ENCODE data around the gene FRMPD3.
"Not testable (repeated sequence)": the region's sequence is repeated elsewhere in the genome, so short reads cannot be mapped to it uniquely, and the experiment has no call there.

DNA sequence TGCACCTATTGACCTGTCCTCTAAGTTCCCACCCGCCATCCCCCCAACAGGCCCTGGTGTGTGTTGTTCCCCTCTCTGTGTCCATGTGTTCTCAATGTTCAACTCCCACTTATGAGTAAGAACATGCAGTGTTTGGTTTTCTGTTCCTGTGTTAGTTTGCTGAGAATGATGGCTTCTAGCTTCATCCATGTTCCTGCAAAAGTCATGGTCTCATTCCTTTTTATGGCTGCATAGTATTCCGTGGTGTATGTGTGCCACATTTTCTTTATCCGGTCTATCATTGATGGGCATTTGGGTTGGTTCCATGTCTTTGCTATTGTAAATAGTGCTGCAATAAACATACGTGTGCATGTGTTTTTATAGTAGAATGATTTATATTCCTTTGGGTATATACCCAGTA is 22.0 kb downstream of the FRMPD3 start:
- TF ChIP-seq TCF4 (CRISPR knock-in tag; IDR thresholded peaks at IDR 0.05; ENCODE audit: borderline replicate concordance); ZNF70 (CRISPR knock-in tag; IDR thresholded peaks at IDR 0.05); ISL1 (CRISPR knock-in tag; IDR thresholded peaks at IDR 0.05); GLIS3 (CRISPR knock-in tag; IDR thresholded peaks at IDR 0.05); ZNF8 (CRISPR knock-in tag; IDR thresholded peaks at IDR 0.05); ZFP3 (CRISPR knock-in tag; IDR thresholded peaks at IDR 0.05): not testable (repeated sequence)
- TF ChIP-seq, protein P1, sequence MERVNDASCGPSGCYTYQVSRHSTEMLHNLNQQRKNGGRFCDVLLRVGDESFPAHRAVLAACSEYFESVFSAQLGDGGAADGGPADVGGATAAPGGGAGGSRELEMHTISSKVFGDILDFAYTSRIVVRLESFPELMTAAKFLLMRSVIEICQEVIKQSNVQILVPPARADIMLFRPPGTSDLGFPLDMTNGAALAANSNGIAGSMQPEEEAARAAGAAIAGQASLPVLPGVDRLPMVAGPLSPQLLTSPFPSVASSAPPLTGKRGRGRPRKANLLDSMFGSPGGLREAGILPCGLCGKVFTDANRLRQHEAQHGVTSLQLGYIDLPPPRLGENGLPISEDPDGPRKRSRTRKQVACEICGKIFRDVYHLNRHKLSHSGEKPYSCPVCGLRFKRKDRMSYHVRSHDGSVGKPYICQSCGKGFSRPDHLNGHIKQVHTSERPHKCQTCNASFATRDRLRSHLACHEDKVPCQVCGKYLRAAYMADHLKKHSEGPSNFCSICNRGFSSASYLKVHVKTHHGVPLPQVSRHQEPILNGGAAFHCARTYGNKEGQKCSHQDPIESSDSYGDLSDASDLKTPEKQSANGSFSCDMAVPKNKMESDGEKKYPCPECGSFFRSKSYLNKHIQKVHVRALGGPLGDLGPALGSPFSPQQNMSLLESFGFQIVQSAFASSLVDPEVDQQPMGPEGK (CRISPR knock-in tag; IDR thresholded peaks at IDR 0.05; ENCODE audit: borderline replicate concordance), result not testable (repeated sequence)
